Measurements from ENCODE around the gene INF2. TPM values are rescaled to one million over a fixed set of nuclear protein-coding genes. Genes with fewer than 3 reads are reported as not detected.
A peak's percentile ranks its signal among the peaks of the same experiment; 100 is the strongest.

Gene INF2
- total RNA-seq, 1 donor from 2014 or later = 61.7 TPM

- H3K4me3 Mint-ChIP-seq = peak overlapping the region; percentile 90
- peak; percentile 37 for DNase-seq (ENCODE audit: low read depth, low spot score)
Measured at GRCh38 chr14:104676694-104677511, 12.5 kb upstream of the INF2 start.

GRCh38 chr14:104677512-104678332 is 11.7 kb upstream of the INF2 start:
- Mint-ChIP-seq H3K4me1 (peaks cover 61% of the 10 kb centered on the region), H3K9me3 (no peaks in the 10 kb centered on the region)
- DNase-seq (ENCODE audit: low read depth, low spot score) = peak; percentile 67

More at GRCh38 chr14:104676694-104677511, 12.5 kb upstream of the INF2 start:
- no peaks in the 10 kb centered on the region for H3K9me3 Mint-ChIP-seq
- H3K27me3 Mint-ChIP-seq (ENCODE audit: low read depth) = peaks cover 2% of the 10 kb centered on the region
- H3K4me1 Mint-ChIP-seq = peaks cover 53% of the 10 kb centered on the region
- no peaks in the 10 kb centered on the region for H3K36me3 Mint-ChIP-seq (ENCODE audit: low read depth)
- peak overlapping the region; percentile 99 for H3K27ac Mint-ChIP-seq (ENCODE audit: unreplicated experiment)
- no peak for TF ChIP-seq CTCF (conservative IDR thresholded peaks at IDR 0.05)

GRCh38 chr14:104678346-104678745 is 11.1 kb upstream of the INF2 start:
- peaks cover 2% of the 10 kb centered on the region for H3K27me3 Mint-ChIP-seq (ENCODE audit: low read depth)
- H3K36me3 Mint-ChIP-seq (ENCODE audit: low read depth) = no peaks in the 10 kb centered on the region
- DNase-seq (ENCODE audit: low read depth, low spot score) = peak; percentile 41
- no peak for TF ChIP-seq CTCF (conservative IDR thresholded peaks at IDR 0.05)
- peak overlapping the region; percentile 99 for H3K27ac Mint-ChIP-seq (ENCODE audit: unreplicated experiment)
- peaks cover 64% of the 10 kb centered on the region for H3K4me1 Mint-ChIP-seq
- no peaks in the 10 kb centered on the region for H3K9me3 Mint-ChIP-seq
- peak overlapping the region; percentile 79 for H3K4me3 Mint-ChIP-seq

More at GRCh38 chr14:104677512-104678332, 11.7 kb upstream of the INF2 start:
- peak overlapping the region; percentile 99 for H3K27ac Mint-ChIP-seq (ENCODE audit: unreplicated experiment)
- TF ChIP-seq CTCF (conservative IDR thresholded peaks at IDR 0.05) = no peak
- H3K4me3 Mint-ChIP-seq = peak overlapping the region; percentile 79
- peaks cover 2% of the 10 kb centered on the region for H3K27me3 Mint-ChIP-seq (ENCODE audit: low read depth)
- no peaks in the 10 kb centered on the region for H3K36me3 Mint-ChIP-seq (ENCODE audit: low read depth)

GRCh38 chr14:104678901-104679705 is 10.3 kb upstream of the INF2 start:
- Mint-ChIP-seq H3K4me3 (peak overlapping the region; percentile 79), H3K27ac (ENCODE audit: unreplicated experiment) (peak overlapping the region; percentile 99), H3K36me3 (ENCODE audit: low read depth) (no peaks in the 10 kb centered on the region), H3K4me1 (peaks cover 65% of the 10 kb centered on the region), H3K9me3 (no peaks in the 10 kb centered on the region), H3K27me3 (ENCODE audit: low read depth) (peaks cover 2% of the 10 kb centered on the region)
- no peak for DNase-seq (ENCODE audit: low read depth, low spot score)
- TF ChIP-seq CTCF (conservative IDR thresholded peaks at IDR 0.05) = no peak
